Left renal cortex interstitium (tissue), 4 donors: ENCODE data around the gene DLGAP5. TPM values are rescaled to one million over a fixed set of nuclear protein-coding genes. Genes with fewer than 3 reads are reported as not detected.

Source experiments
- DNase-seq, 4 donors: peaks; one replicate each; pipeline ENCODE4 v3.0.0-alpha.2; 2013; ENCODE audit warnings: low read depth in 4 of 4, low spot score in 2 of 4, missing footprints in 1 of 4
- polyA plus RNA-seq, 4 donors: library from polyadenylated mRNA; unstranded; fragments of 120-200 nt; gene quantifications; one replicate each; pipeline ENCODE4 v1.2.1, GENCODE V29; 2013; ENCODE audit not compliant: insufficient read length in 4 of 4

Gene DLGAP5
- polyA plus RNA-seq, 4 donors: 26.9 to 32.7 (median 29.6) TPM

DNA sequence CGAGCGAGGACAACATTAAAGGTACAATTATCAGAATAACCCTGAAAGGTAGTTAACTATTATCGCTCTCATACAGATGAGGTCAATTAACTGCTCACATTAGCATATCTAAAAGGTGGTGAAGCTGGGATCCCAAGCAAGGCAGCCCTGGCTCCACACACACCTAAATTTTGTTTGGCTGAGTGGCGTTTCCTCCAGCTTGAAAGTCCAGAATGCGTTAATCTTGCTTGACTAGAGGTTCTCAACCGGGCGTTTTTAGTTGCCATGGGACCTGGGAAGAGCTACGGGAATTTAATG lies 531 bp downstream of the DLGAP5 start:
- peak in 1 of 4 donors; percentile 8 for DNase-seq

DNA sequence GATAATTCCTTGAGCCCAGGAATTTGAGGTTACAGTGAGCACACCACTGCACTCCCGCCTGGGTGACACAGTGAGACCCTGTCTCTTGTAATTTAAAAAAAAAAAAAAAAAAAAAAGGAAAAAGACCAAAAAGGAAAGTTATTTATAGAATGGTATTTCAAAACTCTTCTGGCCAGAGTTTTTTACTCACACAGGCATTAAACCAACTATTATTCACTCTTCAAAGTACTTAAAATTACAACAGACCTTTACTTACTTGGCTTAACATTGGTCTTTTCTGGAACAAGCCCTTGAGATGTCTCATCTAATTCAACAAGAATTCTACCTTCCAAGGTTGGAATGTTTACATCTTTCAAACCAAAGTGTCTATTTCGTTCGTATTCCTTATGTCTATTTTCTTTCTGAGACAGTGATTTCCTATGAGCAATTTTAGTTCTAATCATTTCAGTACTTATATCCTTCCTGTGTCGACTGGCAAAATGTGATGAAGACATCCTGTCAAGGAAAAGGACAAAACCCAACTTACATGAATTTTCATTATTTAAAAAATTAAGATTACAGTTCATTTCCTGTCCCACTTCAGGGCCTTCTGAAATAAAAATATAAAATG lies 2.6 kb downstream of the DLGAP5 start:
- no peak for DNase-seq

DNA sequence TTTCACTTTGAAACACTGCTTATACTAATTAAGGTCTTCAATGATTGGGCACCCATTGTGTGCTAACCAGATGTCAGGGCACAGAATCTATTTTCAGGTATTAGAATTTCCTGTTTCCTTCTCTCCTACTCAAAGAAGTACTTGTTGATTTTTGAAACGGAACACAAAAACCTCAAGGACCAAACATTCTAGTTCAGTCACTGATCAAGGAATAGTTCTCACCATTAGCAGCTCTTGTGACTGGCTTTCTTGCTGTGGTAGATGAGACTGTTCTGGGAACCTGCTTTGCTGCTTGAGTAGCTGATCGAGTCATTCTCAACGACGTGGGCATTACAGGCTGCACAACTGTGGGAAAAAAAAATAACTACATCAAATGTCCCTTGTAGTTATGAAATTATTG lies 11.0 kb downstream of the DLGAP5 start:
- no peak for DNase-seq

DNA sequence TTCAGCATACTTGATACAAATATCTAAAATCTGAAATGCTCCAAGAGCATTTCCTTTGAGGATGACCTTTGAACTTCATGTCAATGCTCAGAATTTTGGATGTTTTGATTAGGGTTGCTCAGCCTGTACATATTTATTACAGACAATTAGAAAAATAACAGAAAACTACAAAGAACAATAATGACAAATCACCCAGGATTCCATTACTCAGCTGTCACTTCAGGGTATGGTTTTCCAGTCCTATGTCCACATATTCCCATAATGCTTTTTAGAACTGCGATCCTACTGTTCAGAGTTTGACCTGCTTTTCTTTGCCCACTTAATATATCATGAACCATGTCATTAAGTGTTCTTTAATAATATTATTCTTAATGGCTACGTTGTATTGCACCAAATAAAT lies 11.4 kb downstream of the DLGAP5 start:
- no peak for DNase-seq

DNA sequence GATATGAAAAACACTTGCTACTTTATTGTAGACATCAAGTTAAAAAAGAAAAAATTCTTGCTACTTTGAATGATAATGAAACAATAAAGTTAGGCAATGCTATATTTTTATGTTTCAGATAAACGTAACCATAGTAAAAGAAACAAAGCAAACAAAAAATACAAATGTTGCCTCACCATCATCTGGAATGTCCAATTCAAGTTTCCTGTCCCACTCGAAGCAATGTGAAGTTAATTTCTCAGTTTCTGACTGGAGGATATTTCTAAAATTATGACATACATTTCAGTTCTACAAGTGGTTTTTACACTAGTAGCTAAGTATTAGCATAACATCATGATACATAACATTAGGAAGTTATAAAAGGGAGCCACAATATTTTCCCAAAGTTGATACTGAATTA lies 20.9 kb downstream of the DLGAP5 start:
- DNase-seq: no peak

DNA sequence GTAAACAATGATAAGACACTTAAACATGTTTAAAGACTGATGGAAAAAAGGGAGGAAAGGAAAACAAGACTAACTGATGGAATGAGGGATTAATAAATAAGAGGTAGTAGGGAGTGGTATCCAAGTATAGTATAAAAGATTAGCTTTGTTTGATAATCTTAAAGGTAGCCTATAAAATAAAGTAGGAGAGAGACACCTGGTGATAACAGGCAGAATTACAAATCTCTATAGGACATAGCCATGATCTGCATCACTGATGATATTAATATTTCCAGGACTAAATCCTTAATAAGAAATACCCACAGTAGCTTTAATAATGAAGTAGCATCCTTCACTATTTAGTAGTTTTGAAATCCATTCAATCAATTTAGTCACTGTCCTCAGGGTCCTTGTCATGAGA lies 30.4 kb downstream of the DLGAP5 start:
- peak in 2 of 4 donors; percentile 9 to 38 for DNase-seq

DNA sequence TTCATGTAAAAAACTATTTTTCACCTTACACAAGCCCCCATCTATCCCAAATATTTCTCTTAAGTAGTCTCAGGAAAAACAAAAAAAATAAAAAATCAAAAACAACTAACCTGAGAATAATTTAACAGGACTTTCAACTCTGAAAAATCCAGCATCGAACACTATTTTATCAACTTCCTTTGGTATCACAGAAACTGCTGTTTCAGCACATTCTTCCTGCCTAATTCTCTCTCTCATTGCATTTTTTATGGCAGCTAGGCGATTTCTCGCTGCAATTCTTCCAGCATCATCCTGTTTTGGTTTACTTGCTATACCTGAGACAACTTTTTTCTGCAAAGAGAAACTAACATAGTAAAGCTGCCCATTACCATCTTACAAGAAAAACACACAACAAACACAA lies 33.0 kb downstream of the DLGAP5 start:
- no peak for DNase-seq

DNA sequence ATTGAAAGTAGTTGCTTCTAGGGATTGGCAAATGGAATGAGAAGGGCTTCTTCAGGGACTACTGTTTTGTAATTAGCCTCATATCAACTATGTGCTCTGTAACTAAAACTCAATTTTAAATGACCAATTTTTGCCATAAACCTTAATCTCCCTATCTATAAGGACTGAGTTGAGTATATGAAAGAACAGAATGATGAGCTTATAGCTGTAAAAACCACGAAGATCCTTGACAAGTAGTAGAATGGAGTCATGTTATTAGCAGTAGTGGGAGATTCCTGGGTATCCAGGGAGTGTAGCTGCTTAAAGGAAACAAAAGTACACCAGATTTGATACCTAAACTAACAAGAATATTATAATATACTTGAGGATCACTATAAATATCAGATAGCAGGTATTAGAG lies 34.3 kb downstream of the DLGAP5 start:
- DNase-seq: no peak

DNA sequence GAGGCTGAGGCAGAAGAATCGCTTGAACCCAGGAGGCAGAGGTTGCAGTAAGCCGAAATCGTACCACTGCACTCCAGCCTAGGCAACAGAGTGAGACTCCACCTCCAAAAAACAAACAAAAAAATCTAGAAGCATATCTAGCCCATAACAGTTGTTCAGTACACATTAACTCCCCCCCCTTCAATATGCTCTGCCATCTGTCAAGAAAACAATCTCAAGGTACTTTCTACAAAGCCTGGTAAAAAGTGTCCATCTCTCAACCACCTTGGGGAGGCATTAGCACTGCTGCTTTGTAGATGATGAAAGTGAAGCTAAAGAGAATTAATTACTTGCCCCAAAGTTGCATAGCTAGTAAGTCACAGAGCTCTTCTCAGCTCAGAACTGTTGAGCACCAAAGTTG lies 37.4 kb downstream of the DLGAP5 start:
- no peak for DNase-seq

DNA sequence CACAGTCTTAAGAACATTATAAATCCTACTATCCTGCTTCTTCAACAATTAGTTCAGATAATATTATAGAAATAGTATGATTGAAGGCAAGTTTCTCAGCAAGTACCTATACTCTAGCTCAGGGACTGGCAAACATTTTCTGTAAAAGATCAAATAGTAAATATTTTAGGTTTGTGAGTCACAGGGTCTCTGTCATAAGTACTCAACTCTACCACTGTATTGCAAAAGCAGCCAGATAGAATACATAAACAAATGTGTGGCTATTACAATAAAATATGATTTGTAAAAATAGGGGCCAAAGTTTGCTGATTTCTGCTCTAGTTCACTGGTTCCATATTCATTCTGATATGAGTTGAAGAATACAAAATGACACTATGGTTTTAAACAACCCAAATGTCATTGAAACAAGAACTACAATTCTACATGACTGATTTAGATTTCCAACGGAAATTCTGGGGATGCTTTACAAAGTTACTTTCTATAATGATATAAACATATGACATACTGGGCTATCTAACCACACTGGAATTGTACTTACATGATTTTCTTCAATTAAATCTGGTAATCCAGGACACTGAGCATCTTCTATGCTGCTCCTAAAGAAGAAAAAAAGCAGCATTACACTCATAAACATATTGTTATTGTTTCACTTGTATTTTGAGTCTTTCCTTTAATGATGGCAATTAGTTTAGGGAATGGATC lies 39.2 kb downstream of the DLGAP5 start:
- DNase-seq: no peak

DNA sequence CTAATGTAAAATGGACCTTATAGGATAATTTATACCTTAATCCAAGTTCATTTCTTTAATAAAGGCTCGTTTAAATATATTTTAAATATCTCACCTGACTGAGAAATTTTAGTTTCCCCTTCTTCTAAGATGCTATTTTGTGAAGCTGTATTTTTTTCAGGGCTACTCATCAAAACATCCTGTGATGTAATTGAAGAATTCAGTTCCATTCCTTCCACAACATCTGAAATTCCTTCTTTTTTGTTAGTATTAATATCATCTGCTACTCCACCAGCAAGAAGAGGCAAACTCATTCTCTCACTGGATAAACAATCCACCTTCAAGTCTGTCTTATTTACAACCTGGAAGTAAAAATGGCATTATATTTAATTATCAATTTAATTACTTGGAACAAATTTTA lies 39.8 kb downstream of the DLGAP5 start:
- no peak for DNase-seq

DNA sequence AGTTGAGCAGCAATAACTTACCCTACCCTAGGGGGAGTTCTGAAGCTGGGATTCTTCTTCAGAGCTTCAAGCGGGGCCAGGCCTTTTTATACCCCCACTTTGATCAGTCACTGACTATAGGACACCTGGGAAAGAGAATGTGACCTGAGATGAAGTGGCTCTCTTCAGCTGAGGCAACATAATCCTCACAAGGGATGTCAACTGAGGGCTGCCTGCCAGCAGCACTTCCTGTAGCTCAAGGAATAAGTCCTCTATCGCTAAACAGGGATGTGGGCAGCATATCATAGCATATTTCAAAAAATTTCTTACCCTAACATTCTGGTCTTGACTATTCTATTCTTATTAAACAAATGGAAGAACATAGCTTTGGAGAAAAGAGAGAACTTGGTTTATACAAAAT lies 45.0 kb downstream of the DLGAP5 start:
- DNase-seq: no peak

DNA sequence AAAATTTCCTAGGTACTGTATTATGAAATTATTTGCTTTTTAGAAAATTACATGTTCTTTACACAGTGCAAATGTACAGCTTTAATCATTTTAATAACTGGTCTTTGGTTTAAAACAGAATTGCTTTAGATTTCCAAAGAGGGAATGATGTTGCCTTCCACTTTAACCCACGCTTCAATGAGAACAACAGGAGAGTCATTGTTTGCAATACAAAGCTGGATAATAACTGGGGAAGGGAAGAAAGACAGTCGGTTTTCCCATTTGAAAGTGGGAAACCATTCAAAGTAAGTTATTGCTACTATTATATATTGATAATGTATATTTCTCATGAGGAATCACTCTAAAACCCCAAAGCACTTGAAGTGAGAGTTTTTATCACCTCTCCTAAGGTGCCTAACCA lies 48.9 kb downstream of the DLGAP5 start:
- no peak for DNase-seq

DNA sequence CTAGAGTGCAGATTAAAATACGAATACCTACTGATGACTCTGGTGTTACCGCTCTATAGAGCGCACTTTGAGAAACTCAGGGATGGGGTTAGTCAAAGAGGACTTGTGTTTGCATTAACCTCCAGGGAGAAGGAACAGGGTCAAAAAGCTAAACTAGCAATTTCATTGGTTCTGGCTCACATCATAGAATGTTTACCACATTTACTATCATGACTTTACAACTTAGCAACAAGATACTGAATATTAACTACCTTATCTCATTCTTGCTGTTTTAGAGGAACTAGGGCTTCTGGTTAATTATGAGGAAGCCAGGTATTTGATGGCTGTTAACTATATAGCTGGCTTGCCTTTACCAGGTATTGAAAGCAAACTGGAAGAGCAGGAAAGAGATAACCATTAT lies 49.6 kb downstream of the DLGAP5 start:
- no peak for DNase-seq

DNA sequence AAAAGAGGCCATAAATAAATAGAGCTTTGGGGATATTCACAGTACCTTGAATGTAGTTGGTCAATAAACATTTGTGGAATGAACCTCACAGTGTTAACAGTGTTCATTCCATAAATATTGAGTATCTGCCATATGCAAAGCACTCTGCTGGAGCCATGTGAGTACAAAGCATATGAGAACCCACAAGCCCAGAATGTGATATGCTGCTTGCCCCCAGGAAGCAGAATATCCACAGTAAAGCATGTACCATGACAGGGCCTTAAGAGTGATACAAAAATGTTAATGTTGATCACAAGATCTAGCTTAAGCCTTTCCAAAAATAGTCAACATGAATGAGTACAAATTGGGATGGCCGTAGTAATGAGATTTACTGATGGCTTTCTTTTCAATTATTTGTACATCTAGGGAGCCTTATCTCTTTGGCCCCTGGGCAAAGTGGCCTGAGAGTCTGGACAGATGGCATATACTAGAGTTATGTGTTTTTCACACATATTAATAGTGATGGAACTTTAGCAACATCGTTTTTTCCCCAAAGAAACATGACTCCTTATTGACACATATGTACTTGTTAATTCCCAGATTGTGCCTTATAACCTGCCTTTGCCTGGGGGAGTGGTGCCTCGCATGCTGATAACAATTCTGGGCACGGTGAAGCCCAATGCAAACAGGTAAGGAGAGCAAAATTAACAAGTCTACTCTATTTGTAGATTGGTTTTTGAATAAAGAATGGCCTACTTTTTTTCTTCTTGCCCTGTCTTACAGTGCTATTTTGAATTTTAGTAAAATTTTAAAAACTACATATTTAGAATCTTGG lies 51.5 kb downstream of the DLGAP5 start:
- no peak for DNase-seq

DNA sequence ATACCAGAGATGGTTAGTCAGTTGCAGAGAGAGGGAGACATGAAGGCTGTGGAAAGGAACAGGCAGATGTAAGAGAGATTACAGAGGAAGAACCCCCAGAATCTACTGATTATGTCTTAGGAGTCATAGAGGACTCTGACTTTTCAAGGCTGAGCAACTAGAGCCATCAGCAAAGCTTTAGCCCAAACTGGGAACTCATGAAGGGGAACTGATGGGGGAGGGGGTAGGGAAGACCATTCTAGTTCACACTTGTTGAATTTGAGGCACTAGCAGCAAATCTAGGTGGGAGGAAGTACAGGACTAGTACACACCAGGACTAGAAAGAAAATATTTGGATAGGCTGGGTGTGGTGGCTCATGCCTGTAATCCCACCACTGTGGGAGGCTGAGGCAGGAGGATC lies 52.2 kb downstream of the DLGAP5 start:
- no peak for DNase-seq

DNA sequence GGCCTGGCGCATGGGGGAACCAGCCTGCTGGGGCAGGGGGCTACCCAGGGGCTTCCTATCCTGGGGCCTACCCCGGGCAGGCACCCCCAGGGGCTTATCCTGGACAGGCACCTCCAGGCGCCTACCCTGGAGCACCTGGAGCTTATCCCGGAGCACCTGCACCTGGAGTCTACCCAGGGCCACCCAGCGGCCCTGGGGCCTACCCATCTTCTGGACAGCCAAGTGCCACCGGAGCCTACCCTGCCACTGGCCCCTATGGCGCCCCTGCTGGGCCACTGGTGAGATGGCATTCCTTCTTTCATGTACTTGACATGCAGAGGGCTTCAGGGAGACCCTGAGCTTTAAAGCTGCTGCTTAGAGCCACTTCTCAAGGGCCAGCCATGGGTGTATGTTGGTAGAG lies 53.3 kb downstream of the DLGAP5 start:
- no peak for DNase-seq

DNA sequence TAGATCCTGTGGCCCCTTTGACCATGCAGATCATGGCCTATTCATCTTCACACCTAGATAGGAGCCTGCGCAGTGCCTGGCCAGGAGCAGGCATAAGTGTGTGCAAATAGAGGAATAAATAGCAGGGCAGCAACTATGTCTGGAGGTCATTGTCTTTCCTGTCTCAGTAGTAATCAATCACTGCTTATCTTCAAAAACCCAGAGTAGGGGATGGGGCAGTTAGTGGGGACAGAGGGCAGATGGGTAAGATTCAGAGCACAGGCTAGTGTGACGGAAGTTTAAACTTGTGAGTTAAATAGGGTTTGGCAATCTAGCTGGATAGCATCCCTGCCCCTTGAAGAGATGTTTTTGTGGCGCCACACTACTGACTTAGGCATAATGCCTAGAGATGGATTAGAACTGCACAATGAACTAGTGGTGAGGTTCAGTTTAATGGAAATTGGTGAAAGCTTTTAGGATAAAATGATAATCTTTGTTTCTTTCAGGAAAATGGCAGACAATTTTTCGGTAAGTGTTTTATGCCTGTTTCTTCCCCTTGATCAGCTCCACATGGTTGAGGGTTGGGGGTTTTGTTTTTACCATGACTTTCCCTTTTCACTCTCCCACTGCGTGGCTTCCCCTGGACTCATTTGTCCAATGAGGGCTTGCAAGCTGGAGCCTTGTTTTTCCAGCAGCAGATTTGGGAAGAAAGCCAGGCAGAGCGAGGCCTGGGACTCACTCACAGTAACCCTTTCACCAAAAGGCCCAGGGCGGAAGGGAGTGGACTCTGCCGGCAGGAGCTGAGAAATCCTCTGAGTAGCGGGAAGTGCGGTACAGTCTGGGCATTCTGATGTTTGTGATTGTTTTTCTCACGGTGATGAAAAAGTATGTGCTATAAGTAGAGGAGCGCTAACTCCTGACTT lies 54.2 kb downstream of the DLGAP5 start:
- DNase-seq: peak in 1 of 4 donors; percentile 46

DNA sequence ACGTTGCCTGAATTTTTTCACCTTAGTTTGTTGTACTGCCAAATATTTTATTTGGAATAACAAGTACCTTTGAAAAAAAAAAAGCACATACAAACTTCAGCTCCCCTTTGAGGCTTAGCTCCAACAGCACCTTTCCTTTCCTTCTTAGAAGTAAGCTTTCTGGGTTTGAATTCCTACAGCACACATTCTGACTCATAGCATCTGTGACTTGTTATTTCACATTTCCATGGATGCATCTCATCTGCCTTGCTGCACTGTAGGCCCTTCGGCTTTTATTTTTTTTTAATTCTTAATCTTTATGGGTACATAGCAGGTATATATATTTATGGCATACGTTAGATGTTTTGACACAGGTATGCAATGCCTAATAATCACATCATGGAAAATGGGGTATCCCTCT lies 55.1 kb downstream of the DLGAP5 start:
- DNase-seq: no peak

DNA sequence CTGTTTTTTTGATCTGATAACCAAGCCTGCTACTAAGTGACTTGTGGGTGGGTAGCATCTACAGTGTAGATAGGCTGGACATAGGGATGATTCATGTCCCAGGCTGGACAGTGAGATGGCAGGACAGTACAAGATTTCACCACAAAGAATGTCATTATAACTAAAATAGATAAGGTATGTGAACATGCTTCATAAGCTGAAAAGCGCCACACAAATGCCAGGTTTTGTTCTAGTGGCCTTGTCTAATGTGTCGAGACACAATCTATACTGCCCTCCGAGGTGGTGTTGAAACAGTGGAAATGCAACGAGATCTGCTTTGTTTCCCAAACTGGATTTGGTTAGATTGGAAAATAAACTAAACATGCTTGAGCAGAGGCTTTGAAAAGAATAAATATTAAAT lies 58.0 kb downstream of the DLGAP5 start:
- DNase-seq: no peak
